22Rv1 (cell line): ENCODE data around the gene GALP.

Source experiments
- H3K27ac ChIP-seq: fragments of 450-650 bp; 2 replicates; pipeline ENCODE4 v1.5.1; 2017
- CTCF ChIP-seq: fragments of 450-650 bp; IDR thresholded peaks from 2 replicates; pipeline ENCODE4 v1.5.1; 2017; ENCODE audit warnings: mild to moderate bottlenecking
- ZFX ChIP-seq: fragments of 450-650 bp; IDR thresholded peaks from 2 replicates; pipeline ENCODE4 v1.6.1; 2017; ENCODE audit warnings: antibody characterized with exemption, borderline replicate concordance

The GALP gene

GRCh38 chr19:56142087-56142787 lies 33.6 kb upstream of the GALP start:
- H3K27ac ChIP-seq, result peak overlapping the region; percentile 98

GRCh38 chr19:56142897-56143434 lies 32.8 kb upstream of the GALP start:
- no peak for TF ChIP-seq CTCF
- no peak for TF ChIP-seq ZFX
- H3K27ac ChIP-seq, result peak overlapping the region; percentile 98

More at GRCh38 chr19:56142087-56142787, 33.6 kb upstream of the GALP start:
- TF ChIP-seq ZFX (no peak), CTCF (no peak)

- H3K27ac ChIP-seq, result peak overlapping the region; percentile 98; the same call in 1 of the 2 replicates
- TF ChIP-seq CTCF (no peak), ZFX (no peak)
These were observed 31.4 kb upstream of the GALP start for GRCh38 chr19:56144376-56144775.

GRCh38 chr19:56144831-56145230 lies 31.0 kb upstream of the GALP start:
- H3K27ac ChIP-seq, result no peak overlapping the region
- TF ChIP-seq ZFX (no peak), CTCF (no peak)

- H3K27ac ChIP-seq, result no peak overlapping the region; the same call in 1 of the 2 replicates
- TF ChIP-seq ZFX (no peak), CTCF (no peak)
These were observed 30.1 kb upstream of the GALP start for GRCh38 chr19:56145698-56146097.

GRCh38 chr19:56146904-56147303 lies 28.9 kb upstream of the GALP start:
- no peak for TF ChIP-seq ZFX
- TF ChIP-seq CTCF, result no peak
- H3K27ac ChIP-seq, result no peak overlapping the region

- TF ChIP-seq ZFX (no peak), CTCF (no peak)
- H3K27ac ChIP-seq, result no peak overlapping the region
These were observed 28.5 kb upstream of the GALP start for GRCh38 chr19:56147307-56147706.
